Progenitor cell of endocrine pancreas (in vitro differentiated cells): ENCODE results near the gene MRPL43. TPM values are rescaled to one million over a fixed set of nuclear protein-coding genes. Genes with fewer than 3 reads are reported as not detected.

Experiments
- DNase-seq: peaks from one replicate; pipeline ENCODE4 v3.0.0; 2021; ENCODE audit warnings: low spot score; ENCODE audit not compliant: unreplicated experiment
- H3K27ac Mint-ChIP-seq: 2 replicates; pipeline ENCODE4 v1.8.0; 2021; ENCODE audit warnings: mild to moderate bottlenecking, moderate library complexity, mixed read lengths
- H3K27me3 Mint-ChIP-seq: 2 replicates; pipeline ENCODE4 v1.8.0; 2021; ENCODE audit warnings: mixed read lengths
- H3K36me3 Mint-ChIP-seq: 2 replicates; pipeline ENCODE4 v1.8.0; 2022; ENCODE audit warnings: mixed read lengths; ENCODE audit not compliant: insufficient read depth
- H3K4me1 Mint-ChIP-seq: 2 replicates; pipeline ENCODE4 v1.8.0; 2021; ENCODE audit warnings: low read depth, mixed read lengths
- H3K4me3 Mint-ChIP-seq: 2 replicates; pipeline ENCODE4 v1.8.0; 2021; ENCODE audit warnings: low read depth, mild to moderate bottlenecking, moderate library complexity, mixed read lengths
- H3K9me3 Mint-ChIP-seq: 2 replicates; pipeline ENCODE4 v1.8.0; 2021; ENCODE audit warnings: low read depth, mixed read lengths
- total RNA-seq: library from RNA; stranded (reverse); gene quantifications from 2 replicates; pipeline ENCODE4 v1.2.1, GENCODE V29; 2021
- TF ChIP-seq, protein P1 (sequence below): fragments of 200-600 bp; sonication (generic); IDR thresholded peaks from one replicate; pipeline ENCODE4 v1.5.0; 2021; ENCODE audit warnings: antibody characterized with exemption, mild to moderate bottlenecking; ENCODE audit not compliant: unreplicated experiment

The MRPL43 gene
- total RNA-seq, 1 donor from 2014 or later, result 70.7 TPM

DNA sequence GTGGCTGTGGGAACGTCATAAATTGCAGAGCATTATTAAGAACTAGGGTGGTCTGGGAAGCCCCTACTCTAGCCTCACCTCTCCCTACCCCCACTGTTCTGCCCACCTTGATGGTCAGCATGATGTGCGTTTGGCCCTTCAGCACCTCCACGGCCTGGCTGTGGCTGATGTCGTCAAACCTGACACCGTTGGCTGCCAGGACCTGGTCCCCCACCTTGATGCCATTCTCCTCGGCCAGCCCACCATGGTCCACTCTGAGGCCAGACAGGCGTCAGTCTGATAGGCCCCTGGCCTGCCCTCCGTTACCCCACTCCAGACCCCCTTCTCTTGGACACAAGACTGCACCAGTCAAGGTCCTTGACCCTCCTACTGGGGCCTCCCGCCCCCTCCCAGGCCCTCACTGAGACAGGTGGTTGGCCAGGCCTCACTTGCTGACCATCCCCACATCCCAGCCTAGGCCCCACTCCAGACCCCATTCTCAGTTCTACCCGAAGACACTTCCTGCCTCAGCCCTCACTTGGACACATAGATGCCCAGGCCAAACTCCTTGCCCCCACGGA lies 34.5 kb upstream of the MRPL43 start:
- no peaks in the 10 kb centered on the region for H3K36me3 Mint-ChIP-seq
- H3K27me3 Mint-ChIP-seq, result peaks cover 46% of the 10 kb centered on the region
- H3K4me1 Mint-ChIP-seq, result peaks cover 4% of the 10 kb centered on the region
- H3K4me3 Mint-ChIP-seq, result no peak overlapping the region
- H3K27ac Mint-ChIP-seq, result no peak overlapping the region
- no peak for DNase-seq
- H3K9me3 Mint-ChIP-seq, result no peaks in the 10 kb centered on the region
- TF ChIP-seq, protein P1, sequence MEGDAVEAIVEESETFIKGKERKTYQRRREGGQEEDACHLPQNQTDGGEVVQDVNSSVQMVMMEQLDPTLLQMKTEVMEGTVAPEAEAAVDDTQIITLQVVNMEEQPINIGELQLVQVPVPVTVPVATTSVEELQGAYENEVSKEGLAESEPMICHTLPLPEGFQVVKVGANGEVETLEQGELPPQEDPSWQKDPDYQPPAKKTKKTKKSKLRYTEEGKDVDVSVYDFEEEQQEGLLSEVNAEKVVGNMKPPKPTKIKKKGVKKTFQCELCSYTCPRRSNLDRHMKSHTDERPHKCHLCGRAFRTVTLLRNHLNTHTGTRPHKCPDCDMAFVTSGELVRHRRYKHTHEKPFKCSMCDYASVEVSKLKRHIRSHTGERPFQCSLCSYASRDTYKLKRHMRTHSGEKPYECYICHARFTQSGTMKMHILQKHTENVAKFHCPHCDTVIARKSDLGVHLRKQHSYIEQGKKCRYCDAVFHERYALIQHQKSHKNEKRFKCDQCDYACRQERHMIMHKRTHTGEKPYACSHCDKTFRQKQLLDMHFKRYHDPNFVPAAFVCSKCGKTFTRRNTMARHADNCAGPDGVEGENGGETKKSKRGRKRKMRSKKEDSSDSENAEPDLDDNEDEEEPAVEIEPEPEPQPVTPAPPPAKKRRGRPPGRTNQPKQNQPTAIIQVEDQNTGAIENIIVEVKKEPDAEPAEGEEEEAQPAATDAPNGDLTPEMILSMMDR, result no peak

DNA sequence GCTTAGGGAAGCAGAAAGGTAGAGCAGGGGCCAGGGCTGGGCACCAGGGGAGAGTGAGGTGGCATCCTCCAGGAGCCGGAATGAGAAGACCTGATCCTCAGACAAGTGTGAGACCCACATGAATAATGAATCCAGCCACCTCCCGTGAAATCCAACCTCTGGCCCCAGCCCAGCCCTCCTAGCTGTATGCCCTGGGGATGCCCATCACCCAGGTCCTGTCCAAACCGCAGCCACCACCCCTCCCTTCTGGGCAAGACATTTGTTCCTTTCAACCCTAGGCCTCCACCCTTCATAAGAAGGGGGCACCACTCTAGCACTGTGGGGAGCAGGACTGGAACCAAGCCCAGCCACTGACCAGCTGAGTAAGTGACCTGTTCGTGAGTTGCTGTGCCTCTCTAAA lies 33.9 kb upstream of the MRPL43 start:
- Mint-ChIP-seq H3K27me3 (peaks cover 51% of the 10 kb centered on the region), H3K4me1 (peaks cover 4% of the 10 kb centered on the region)
- DNase-seq, result no peak

DNA sequence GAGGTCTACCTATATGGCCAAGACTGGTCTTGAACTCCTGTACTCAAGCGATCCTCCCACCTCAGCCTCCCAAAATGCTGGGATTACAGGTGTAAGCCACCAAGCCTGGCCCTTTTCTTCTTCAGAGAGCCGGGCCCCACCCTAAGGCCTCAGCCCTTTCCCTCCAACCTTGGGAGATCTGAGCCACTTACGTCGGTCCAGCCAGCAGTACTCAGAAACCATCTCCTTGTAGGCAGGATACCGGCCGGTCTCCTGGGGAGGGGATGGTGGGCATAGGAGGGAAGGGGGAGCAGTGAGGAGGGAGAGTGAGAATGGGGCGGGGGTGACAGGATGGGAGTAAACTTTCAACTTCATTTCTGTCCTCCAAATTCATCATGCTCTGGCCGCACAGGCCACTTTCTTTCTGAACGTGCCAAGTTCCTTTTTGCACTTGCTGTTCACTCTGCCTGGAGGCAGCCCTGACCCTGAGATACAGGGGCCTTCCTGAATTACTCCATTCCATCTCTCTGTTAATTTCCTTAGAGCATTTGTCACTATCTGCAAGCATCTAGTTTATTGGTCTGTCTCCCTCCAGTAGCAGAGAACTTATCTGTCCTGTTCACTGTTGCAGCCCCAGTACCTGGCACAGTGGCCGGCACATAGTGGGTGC lies 33.3 kb upstream of the MRPL43 start:
- Mint-ChIP-seq H3K4me1 (peaks cover 4% of the 10 kb centered on the region), H3K4me3 (no peak overlapping the region), H3K9me3 (no peaks in the 10 kb centered on the region), H3K27me3 (peaks cover 55% of the 10 kb centered on the region), H3K36me3 (no peaks in the 10 kb centered on the region), H3K27ac (no peak overlapping the region)
- DNase-seq, result no peak
- TF ChIP-seq, protein P1, result no peak

More for the DNA sequence above, 33.9 kb upstream of the MRPL43 start:
- Mint-ChIP-seq H3K36me3 (no peaks in the 10 kb centered on the region), H3K27ac (no peak overlapping the region), H3K9me3 (no peaks in the 10 kb centered on the region), H3K4me3 (no peak overlapping the region)
- TF ChIP-seq, protein P1, result no peak

DNA sequence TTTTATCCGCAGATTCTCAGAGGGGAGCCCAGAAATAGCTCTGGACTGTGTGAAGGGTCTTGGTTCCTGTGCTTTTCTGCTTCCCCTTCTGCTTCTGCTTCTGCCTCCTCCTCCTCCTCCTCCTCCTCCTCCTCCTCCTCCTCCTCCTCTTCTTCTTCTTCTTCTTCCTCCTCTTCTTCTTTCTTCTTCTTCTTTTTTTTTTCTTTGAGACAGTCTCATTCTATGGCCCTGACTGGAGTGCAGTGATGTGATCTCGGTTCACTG lies 32.1 kb upstream of the MRPL43 start:
- no peak for DNase-seq
- Mint-ChIP-seq H3K36me3 (no peaks in the 10 kb centered on the region), H3K27me3 (peaks cover 66% of the 10 kb centered on the region), H3K4me1 (peaks cover 4% of the 10 kb centered on the region), H3K4me3 (no peak overlapping the region), H3K9me3 (no peaks in the 10 kb centered on the region), H3K27ac (no peak overlapping the region)
- TF ChIP-seq, protein P1, result no peak

DNA sequence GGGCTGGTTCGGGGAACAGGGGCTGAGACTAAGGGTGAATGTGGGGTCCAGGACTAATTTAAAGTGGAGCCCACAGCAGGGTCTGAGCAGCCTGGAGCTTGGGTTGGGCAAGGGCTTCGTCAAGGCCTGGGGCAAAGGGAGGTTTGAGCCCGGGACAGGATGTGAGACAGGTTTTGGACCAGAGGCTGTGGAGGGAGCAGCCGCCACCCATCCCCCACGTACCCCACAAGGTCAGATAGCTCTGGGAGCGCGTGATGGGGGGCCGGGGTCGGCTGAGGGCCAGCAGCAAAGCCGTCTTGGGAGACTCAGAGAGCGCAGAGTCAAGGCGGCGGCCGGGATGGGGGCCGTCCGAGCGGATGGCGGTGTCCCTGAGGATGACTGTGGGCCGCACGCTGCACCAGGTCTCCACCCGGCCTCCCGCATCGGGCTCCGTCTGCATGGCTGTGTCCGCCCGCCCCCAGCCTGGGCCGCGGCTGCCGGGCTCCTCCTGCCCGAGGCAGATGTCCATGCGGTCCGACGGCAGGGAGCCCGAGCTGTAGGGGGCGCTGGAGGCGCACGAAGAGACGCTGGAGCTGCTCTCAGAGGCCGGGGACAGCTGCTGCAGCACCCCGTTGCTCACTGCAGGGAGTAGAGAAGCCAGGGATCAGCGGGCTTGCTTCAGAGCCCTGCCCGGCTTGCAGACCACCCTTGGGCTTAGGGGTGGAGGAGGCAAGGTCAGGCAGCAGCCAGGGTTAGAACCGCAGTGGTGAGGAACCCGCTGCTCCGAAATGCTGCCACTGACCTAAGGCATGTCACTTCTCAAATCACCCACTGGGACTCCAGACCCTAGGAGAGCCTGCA lies 31.5 kb upstream of the MRPL43 start:
- no peaks in the 10 kb centered on the region for H3K36me3 Mint-ChIP-seq
- H3K4me1 Mint-ChIP-seq, result peaks cover 5% of the 10 kb centered on the region
- H3K9me3 Mint-ChIP-seq, result no peaks in the 10 kb centered on the region
- H3K27ac Mint-ChIP-seq, result no peak overlapping the region
- peaks cover 70% of the 10 kb centered on the region for H3K27me3 Mint-ChIP-seq
- peak; percentile 85 for DNase-seq
- H3K4me3 Mint-ChIP-seq, result no peak overlapping the region
- TF ChIP-seq, protein P1, result peak; percentile 82
